ENCODE results near the gene TCOF1. TPM values are rescaled to one million over a fixed set of nuclear protein-coding genes. Genes with fewer than 3 reads are reported as not detected.

The TCOF1 gene
- total RNA-seq, 4 donors from 2014 or later = 19.4 to 85.0 (median 28.2) TPM

DNA sequence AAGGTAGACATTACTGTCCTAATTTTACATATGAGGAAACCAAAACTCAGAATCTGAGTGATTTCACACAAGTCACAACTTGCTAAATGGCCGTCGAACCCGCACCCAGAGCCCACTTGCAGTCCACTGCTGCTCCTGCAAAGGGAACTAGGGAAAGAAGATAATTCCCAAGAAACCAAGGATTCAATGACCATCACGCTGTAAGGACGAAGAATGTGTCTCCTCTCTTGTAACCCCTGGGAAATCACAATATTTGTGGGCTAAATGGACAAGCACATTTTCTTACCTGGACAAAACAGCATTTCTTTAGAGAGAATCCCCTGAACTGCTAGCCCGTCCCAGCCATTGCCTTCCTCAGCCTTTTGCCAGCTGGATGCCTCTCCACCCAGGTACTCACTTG, 89.7 kb downstream of the TCOF1 start:
- TF ChIP-seq, protein P1, sequence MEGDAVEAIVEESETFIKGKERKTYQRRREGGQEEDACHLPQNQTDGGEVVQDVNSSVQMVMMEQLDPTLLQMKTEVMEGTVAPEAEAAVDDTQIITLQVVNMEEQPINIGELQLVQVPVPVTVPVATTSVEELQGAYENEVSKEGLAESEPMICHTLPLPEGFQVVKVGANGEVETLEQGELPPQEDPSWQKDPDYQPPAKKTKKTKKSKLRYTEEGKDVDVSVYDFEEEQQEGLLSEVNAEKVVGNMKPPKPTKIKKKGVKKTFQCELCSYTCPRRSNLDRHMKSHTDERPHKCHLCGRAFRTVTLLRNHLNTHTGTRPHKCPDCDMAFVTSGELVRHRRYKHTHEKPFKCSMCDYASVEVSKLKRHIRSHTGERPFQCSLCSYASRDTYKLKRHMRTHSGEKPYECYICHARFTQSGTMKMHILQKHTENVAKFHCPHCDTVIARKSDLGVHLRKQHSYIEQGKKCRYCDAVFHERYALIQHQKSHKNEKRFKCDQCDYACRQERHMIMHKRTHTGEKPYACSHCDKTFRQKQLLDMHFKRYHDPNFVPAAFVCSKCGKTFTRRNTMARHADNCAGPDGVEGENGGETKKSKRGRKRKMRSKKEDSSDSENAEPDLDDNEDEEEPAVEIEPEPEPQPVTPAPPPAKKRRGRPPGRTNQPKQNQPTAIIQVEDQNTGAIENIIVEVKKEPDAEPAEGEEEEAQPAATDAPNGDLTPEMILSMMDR (IDR thresholded peaks at IDR 0.05) = no peak
- TF ChIP-seq POLR2A (IDR thresholded peaks at IDR 0.05) = no peak
- H3K36me3 ChIP-seq = peaks cover 0 to 48% (median 0%) of the 10 kb centered on the region in 3 donors
- H3K4me1 ChIP-seq = peaks cover 0 to 14% (median 7%) of the 10 kb centered on the region in 4 donors
- H3K9me3 ChIP-seq = no peaks in the 10 kb centered on the region
- no peaks in the 10 kb centered on the region for H3K27me3 ChIP-seq
- DNase-seq = no peak
- no peak overlapping the region for H3K4me3 ChIP-seq
- no peak overlapping the region for H3K27ac ChIP-seq

GRCh38 chr5:150448334-150448733, 90.8 kb downstream of the TCOF1 start:
- H3K27ac ChIP-seq = peak overlapping the region; percentile 89 to 96 (median 92)

GRCh38 chr5:150448952-150449516, 91.5 kb downstream of the TCOF1 start:
- no peak for DNase-seq
- Histone ChIP-seq H3K36me3 (peaks cover 0 to 39% (median 0%) of the 10 kb centered on the region in 3 donors), H3K27ac (peak overlapping the region; percentile 89 to 96 (median 92)), H3K4me1 (peaks cover 0 to 14% (median 7%) of the 10 kb centered on the region in 4 donors), H3K27me3 (no peaks in the 10 kb centered on the region), H3K9me3 (no peaks in the 10 kb centered on the region), H3K4me3 (peak overlapping the region; percentile 52 to 73 (median 68))
- TF ChIP-seq, protein P1 (IDR thresholded peaks at IDR 0.05) = no peak
- TF ChIP-seq POLR2A (IDR thresholded peaks at IDR 0.05) = no peak

More at GRCh38 chr5:150448334-150448733, 90.8 kb downstream of the TCOF1 start:
- H3K4me3 ChIP-seq = peak overlapping the region; percentile 52 to 73 (median 68)
- H3K4me1 ChIP-seq = peaks cover 0 to 14% (median 7%) of the 10 kb centered on the region in 4 donors
- DNase-seq = no peak
- peaks cover 0 to 46% (median 0%) of the 10 kb centered on the region in 3 donors for H3K36me3 ChIP-seq
- H3K27me3 ChIP-seq = no peaks in the 10 kb centered on the region
- H3K9me3 ChIP-seq = no peaks in the 10 kb centered on the region
- TF ChIP-seq, protein P1 (IDR thresholded peaks at IDR 0.05) = no peak
- TF ChIP-seq POLR2A (IDR thresholded peaks at IDR 0.05) = no peak

Other genes starting within 250 kb of the TCOF1 start
- 10 to 100 TPM; 17.5 to 87.5 (median 31.2) TPM for gene PDGFRB, start 201.9 kb upstream of the TCOF1 start, total RNA-seq
- 100 to 1,000 TPM; 177 to 429 (median 370) TPM for gene CDX1, start 190.9 kb upstream of the TCOF1 start, total RNA-seq
- gene SLC6A7, start 167.6 kb upstream of the TCOF1 start, total RNA-seq = 10 to 100 TPM; 12.3 to 41.6 (median 19.9) TPM
- gene CAMK2A, start 67.9 kb upstream of the TCOF1 start, total RNA-seq = 1 to 10 TPM in 1 of 4 donors, not detected in 3; 1.2 TPM
- gene ARSI, start 54.8 kb upstream of the TCOF1 start, total RNA-seq = not detected
- gene CD74, start 55.2 kb downstream of the TCOF1 start, total RNA-seq = 1,000 to 10,000 TPM in 2 of 4 donors, 100 to 1,000 TPM in 2; 759 to 2,006 (median 1,183) TPM
- gene RPS14, start 92.0 kb downstream of the TCOF1 start, total RNA-seq = 1,000 to 10,000 TPM in 3 of 4 donors, 100 to 1,000 TPM in 1; 975 to 1,961 (median 1,274) TPM
- gene NDST1, start 150.4 kb downstream of the TCOF1 start, total RNA-seq = 100 to 1,000 TPM in 2 of 4 donors, 10 to 100 TPM in 2; 80.9 to 168 (median 118) TPM